ENCODE measurements around the gene RASGEF1C.

The RASGEF1C gene

GRCh38 chr5:180187767-180188166 lies 21.2 kb downstream of the RASGEF1C start:
- no peak overlapping the region for H3K4me3 ChIP-seq (ENCODE audit: low read depth, low read length)

DNA sequence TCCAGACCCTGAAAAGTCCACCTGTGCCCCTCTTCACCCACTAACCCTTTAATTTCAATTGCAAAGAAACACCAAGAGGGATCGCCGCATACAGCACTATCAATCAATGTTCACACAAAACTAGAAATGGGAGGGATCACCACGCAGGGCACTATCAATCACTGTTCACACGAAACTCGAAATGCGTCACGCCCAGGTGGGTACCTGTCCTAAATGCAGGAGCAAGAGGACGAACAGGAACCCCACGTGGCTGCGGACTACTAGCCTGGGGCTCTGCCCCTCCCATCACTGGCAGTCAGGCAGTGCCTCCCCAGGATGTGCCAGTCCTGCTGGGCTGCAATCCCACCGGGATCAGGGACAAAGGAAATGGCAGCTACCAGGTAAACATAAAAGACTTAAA lies 28.2 kb downstream of the RASGEF1C start:
- no peak overlapping the region for H3K4me3 ChIP-seq (ENCODE audit: low read depth, low read length)

- H3K4me3 ChIP-seq (ENCODE audit: low read depth, low read length): no peak overlapping the region
These were observed 28.6 kb downstream of the RASGEF1C start for GRCh38 chr5:180180421-180180820.

- H3K4me3 ChIP-seq (ENCODE audit: low read depth, low read length): no peak overlapping the region
These were observed 29.3 kb downstream of the RASGEF1C start for GRCh38 chr5:180179442-180180420.

- no peak overlapping the region for H3K4me3 ChIP-seq (ENCODE audit: low read depth, low read length)
These were observed 30.2 kb downstream of the RASGEF1C start for GRCh38 chr5:180178531-180179441.

DNA sequence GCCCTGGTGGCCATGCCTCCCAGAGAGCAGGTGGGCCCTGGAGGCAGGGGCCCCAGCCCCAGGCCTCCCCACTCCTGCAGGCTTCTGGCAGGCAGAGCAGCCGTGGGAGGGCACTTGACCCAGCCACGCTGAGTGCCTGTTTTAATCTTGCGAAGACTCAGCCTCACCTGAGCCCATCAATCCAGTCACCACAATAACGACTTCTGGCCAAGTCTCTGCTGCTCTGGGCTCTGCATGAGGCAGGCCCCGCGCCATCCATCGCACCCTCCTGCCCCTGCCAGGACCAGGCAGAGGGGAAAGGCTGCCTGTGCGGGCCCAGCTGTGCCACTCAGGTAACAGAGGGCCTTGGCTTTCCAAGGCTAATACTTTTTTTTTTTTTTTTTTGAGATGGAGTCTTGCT lies 32.8 kb downstream of the RASGEF1C start:
- no peak overlapping the region for H3K4me3 ChIP-seq (ENCODE audit: low read depth, low read length)

GRCh38 chr5:180175015-180175431 lies 34.0 kb downstream of the RASGEF1C start:
- no peak overlapping the region for H3K4me3 ChIP-seq (ENCODE audit: low read depth, low read length)

DNA sequence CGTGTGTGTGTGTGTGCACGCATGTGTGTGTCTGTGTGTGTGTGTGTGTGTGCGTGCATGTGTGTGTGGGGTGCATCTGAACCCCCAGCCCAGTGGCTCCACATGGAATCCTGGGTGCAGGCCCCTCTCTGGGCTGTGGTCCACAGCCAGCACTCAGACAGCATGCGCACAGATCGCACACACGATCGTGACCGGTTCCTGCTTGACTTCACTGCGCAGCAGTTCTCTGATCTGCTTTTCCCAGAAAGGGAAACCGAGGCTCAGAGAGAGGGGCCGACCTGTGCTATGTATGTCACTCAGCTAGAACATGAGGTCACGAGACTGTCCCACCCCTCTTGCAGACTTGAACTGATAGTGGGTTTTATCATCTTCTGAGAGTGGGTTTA lies 34.4 kb downstream of the RASGEF1C start:
- no peak overlapping the region for H3K4me3 ChIP-seq (ENCODE audit: low read depth, low read length)

DNA sequence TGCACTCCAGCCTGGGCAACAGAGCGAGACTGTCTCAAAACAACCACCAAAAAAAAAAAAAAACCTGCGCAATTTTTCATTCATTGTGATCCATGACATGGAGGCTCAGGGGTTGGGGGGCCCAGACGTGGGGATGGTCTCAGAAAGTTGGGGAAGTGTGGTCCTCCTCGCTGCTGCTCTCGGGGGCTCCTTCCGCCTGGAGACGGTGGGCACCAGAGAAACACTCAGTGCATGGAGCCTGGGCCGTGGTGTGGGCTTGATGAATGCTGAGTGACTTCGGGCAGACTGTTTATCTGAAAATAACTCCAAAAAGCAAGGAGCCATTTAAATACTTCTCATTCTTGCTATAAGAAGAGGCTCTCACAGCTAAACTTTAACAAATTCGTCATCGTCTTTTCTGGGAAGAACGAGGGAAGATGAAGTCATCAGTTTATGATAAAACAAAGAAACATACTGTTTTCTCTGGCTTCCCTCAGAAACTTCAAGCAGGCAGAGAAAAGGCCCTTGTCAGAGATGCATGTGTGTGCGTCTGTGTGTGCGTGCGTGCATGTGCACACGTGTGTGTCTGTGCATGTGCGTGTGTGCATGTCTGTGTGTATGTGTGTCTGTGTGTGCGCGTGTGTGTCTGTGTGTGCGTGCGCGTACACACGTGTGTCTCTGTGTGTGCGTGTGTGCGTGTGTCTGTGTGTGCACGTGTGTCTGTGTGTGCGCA lies 35.0 kb downstream of the RASGEF1C start:
- no peak overlapping the region for H3K4me3 ChIP-seq (ENCODE audit: low read depth, low read length)

GRCh38 chr5:180173198-180173544 lies 35.8 kb downstream of the RASGEF1C start:
- H3K4me3 ChIP-seq (ENCODE audit: low read depth, low read length): no peak overlapping the region

GRCh38 chr5:180172447-180173197 lies 36.4 kb downstream of the RASGEF1C start:
- no peak overlapping the region for H3K4me3 ChIP-seq (ENCODE audit: low read depth, low read length)

DNA sequence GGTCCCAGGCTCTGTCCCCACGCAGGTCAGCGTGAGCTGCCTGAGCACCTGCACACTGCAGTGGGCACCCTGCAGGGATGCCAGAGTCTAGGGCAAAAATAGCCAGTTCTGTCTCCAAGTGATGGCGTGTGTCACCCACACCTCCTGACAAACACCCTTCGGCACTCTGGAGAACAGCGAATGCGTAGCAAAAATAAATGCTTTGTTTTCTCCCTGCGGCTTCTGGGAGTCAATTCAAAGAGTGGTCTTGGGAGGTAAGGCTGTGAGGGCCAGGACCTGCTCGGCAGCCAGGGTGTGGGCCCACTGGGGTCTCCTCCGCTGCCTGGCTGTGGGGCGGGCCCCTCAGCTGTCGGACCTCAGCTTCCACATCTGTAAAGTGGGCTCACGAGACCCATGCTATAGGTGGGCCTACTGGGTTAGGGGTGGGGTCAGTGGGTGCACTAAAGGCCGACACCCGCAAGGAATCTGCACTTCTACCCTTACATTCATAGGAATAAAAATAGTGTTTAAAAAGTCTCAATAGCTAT lies 37.4 kb downstream of the RASGEF1C start:
- no peak overlapping the region for H3K4me3 ChIP-seq (ENCODE audit: low read depth, low read length)

DNA sequence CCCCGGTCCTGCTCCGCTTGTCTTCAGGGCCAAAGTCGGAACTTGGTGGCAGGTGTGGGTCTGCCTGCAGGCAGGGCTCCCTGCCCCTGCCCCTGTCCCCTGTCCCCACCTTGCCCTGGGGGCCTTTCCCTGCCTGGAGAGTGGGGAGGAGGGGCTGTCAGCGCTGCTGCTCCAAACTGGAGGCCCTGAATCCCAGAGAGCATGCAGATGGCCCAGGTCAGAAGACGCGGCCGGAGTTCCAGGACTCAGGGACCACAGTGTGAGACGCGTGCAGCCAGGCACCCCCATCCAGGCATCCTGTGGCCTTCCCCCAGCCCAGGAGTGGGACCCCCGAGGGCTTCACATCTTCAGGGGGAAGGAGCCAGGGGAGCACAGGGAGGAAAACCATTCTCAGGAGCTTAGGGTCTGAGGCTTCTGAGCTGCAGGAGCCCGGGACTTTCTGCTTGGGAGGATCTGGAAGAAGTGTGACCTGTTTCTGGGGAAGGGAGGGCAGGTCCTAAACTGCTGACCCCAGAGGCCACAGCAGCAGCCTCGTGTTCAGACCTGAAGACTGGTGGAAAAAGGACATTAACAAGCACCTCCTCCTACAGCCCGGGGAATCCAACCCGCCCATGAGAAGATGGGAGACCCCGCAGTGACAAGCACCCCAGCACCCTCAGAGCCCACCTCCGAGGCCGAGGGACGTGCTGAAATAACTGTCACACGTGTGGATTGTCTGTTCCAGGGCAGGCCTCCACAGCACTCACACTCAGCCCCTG lies 38.0 kb downstream of the RASGEF1C start:
- H3K4me3 ChIP-seq (ENCODE audit: low read depth, low read length): no peak overlapping the region

DNA sequence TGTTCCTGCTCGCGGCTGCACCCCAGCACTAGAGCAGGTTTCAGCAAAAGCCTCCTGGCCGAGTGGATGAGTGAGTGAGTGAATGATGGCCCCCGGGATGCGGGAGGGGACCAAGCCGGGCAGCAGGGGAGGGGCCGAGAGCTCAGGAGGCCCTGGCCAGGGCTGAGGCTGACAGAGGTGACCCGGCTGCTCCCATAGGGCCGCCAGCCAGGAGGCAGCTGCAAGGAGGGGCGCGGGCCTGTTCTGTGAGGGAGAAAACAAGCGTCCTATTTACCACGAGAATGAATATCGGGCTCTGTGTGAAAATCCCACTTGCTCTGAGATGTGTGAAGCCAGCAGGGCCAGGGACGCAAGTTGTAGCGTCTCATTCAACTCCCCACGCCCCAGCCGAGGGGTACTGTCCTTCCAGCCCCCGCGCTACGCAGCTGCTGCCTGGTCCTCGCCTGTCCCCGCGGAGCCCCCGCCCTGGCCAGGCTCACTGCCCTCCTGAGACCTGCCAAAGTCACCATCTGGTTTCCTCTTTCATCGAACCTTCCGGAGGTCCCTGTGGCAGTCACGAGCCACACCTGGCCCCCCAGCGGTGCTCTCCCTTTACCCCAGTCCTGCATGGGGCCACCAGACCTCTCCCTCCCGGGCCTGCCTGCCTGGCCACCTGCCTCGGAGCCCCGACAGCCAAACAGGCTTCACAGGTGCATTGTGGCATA lies 38.8 kb downstream of the RASGEF1C start:
- no peak overlapping the region for H3K4me3 ChIP-seq (ENCODE audit: low read depth, low read length)

- no peak overlapping the region for H3K4me3 ChIP-seq (ENCODE audit: low read depth, low read length)
These were observed 39.5 kb downstream of the RASGEF1C start for GRCh38 chr5:180169248-180170105.

DNA sequence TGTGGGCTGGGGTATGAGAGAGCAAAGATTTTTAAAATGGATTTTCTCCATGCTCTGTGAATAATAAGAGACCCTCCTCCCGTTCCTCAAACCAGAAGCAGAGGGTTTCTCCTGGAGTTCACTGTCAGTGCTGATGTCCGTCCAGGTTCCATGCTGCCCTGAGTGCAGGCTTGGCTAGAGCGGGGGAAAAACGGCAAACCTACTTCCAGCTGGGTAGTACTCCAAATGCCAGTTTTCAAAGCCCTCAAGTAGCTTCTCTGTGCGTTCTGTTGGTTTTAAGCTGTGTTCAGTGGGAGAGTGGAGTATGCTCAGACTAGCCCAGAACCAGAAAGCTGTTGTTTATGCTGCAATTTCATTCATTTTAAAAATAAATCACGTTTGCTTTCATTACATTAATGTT lies 40.3 kb downstream of the RASGEF1C start:
- H3K4me3 ChIP-seq (ENCODE audit: low read depth, low read length): no peak overlapping the region

- H3K4me3 ChIP-seq (ENCODE audit: low read depth, low read length): no peak overlapping the region
These were observed 42.8 kb downstream of the RASGEF1C start for GRCh38 chr5:180166176-180166575.

- no peak overlapping the region for H3K4me3 ChIP-seq (ENCODE audit: low read depth, low read length)
These were observed 46.7 kb downstream of the RASGEF1C start for GRCh38 chr5:180162304-180162661.

All from iPS-11a (cell line).